Stimulated activated naive CD8-positive, alpha-beta T cell treated with anti-CD3 and anti-CD28 coated beads, Interleukin-15, Interleukin-2, amounts not matched to agents 100 ng/mL and 50 ng/mL, for 24 hours (primary cell): ENCODE results near the gene C3.

ENCODE experiments used
- H3K27ac Mint-ChIP-seq: one replicate; pipeline ENCODE4 v1.8.0; 2021; ENCODE audit warnings: mild to moderate bottlenecking, mixed read lengths
- H3K27me3 Mint-ChIP-seq: one replicate; pipeline ENCODE4 v1.8.0; 2021; ENCODE audit warnings: mixed read lengths
- H3K36me3 Mint-ChIP-seq: one replicate; pipeline ENCODE4 v1.8.0; 2021; ENCODE audit warnings: low read depth, mixed read lengths
- H3K4me1 Mint-ChIP-seq: one replicate; pipeline ENCODE4 v1.8.0; 2021; ENCODE audit warnings: low read depth, mixed read lengths
- H3K4me3 Mint-ChIP-seq: one replicate; pipeline ENCODE4 v1.8.0; 2021; ENCODE audit warnings: mild to moderate bottlenecking, mixed read lengths
- H3K9me3 Mint-ChIP-seq: one replicate; pipeline ENCODE4 v1.8.0; 2021; ENCODE audit warnings: mixed read lengths

C3 gene

DNA sequence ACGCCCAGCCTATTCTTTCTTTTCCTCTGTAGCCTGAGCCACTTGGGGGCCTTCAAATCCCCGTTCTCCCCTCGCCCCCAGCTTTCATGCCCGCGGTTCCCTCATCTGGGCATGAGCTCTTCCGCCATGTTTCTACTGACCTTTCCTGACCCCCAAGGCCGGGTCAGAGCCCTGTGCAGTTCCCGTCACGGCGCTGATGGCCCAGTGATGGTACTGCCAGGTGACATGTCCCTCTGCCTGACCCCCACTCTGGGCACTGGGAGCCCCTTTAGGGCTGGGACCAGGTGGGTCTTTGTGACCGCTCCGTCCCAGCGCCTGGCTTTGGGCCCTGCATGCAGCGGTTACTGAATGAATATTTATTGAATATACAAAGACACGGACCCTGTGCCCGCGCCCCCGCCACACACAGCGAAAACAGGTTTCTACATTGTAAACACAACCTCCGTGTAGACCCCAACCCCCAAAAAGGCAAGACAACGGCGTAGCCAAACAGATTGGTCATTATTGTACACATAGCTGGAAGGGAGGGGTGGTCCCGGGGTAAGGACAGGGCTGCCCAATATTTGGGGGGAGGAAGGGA, 9.2 kb upstream of the C3 start:
- no peak overlapping the region for H3K27ac Mint-ChIP-seq
- H3K36me3 Mint-ChIP-seq, result peaks cover 8% of the 10 kb centered on the region
- peaks cover 17% of the 10 kb centered on the region for H3K4me1 Mint-ChIP-seq
- H3K27me3 Mint-ChIP-seq, result no peaks in the 10 kb centered on the region
- no peak overlapping the region for H3K4me3 Mint-ChIP-seq
- no peaks in the 10 kb centered on the region for H3K9me3 Mint-ChIP-seq

DNA sequence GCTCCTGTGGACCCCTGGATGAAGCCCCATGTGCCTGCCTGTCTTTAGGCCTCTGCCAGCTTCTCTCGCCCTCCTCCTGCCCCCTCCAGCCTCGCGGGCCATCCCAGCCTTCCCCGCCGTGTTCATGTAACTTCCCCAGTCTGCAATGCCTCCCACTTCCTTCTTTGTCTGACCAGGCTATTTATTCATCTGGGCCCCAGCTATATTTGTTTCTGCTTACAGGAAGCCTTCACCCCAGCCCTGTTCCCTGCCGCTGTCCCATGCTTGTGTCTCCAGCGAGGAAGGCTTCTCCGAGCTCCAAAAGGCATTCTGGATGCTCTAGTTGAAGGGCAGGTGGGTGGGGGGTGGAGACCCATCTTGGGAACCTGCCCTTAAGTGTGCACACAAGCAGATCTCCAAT, 7.9 kb upstream of the C3 start:
- H3K4me3 Mint-ChIP-seq, result no peak overlapping the region
- peaks cover 8% of the 10 kb centered on the region for H3K36me3 Mint-ChIP-seq
- H3K27ac Mint-ChIP-seq, result no peak overlapping the region
- H3K27me3 Mint-ChIP-seq, result no peaks in the 10 kb centered on the region
- H3K4me1 Mint-ChIP-seq, result peaks cover 25% of the 10 kb centered on the region
- no peaks in the 10 kb centered on the region for H3K9me3 Mint-ChIP-seq

DNA sequence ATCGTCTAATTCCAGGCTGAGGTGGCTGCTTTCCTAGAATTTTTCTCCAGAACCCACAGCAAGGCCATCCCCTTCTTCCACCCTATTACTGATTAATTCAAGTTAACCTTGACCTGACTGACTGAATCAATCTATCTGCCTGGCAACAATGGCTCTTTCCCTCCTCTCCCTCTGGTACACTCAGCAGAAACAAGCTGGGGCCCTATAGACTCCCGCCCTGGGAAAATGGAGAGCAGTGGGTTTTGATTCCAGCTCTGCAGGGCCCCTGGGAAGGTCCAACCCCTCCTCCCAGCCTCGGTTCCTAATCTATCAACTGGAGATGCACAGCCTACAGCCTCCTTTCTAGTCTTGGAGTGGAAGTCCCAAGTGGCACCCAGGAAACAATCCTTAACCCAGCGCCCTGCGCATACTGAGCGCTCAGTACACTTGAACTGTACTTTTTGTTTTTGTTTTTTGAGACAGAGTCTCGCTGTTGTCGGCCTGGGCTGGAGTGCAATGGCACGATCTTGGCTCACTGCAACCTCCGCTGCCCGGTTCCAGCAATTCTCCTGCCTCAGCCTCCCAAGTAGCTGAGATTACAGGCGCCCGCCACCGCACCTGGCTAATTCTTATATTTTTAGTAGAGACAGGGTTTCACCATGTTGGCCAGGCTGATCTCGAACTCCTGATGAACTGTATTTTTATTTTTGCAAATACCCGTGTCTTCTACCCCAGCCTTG, 5.2 kb upstream of the C3 start:
- Mint-ChIP-seq H3K4me3 (no peak overlapping the region), H3K27me3 (no peaks in the 10 kb centered on the region), H3K9me3 (no peaks in the 10 kb centered on the region), H3K27ac (no peak overlapping the region), H3K4me1 (peaks cover 47% of the 10 kb centered on the region), H3K36me3 (no peaks in the 10 kb centered on the region)

DNA sequence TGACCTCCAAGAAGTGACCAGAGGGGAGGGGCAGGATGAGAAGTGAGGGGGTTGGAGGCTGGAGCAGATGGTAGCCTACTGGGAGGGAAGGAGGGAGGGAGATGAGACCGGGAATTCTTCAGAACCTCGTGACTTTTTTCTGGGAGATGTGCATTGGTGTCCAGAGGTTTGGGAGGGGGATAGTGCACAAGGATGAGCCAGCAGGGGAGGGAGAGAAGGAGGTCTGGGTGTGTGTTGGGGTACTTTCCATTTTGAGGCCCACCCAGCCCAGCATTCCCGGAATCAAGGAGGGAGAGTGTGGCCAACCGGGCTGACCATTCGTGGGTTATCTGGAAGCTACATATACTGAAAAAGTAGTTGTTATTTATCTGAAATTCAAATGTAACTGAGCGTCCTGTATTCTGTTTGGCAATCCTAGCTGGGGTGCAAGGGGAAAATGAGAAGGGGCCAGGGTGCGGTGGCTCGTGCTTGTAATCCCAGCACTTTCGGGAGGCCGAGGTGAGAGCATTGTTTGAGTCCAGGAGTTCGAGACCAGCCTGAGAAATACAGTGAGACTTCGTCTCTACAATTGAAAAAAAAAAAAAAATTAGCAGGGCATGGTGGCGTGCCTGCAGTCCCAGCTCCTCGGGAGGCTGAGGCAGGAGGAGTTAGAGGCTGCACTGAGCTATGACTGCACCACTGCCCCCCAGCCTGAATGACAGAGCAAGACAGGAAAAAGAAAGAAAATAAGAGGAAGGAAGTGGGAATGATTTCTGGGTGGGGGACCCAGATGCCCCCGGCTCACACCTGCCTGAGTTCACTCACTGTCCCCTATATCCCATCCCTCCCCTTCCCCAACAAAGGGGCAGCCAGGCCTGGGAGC, 4.4 kb upstream of the C3 start:
- Mint-ChIP-seq H3K36me3 (no peaks in the 10 kb centered on the region), H3K9me3 (no peaks in the 10 kb centered on the region)

DNA sequence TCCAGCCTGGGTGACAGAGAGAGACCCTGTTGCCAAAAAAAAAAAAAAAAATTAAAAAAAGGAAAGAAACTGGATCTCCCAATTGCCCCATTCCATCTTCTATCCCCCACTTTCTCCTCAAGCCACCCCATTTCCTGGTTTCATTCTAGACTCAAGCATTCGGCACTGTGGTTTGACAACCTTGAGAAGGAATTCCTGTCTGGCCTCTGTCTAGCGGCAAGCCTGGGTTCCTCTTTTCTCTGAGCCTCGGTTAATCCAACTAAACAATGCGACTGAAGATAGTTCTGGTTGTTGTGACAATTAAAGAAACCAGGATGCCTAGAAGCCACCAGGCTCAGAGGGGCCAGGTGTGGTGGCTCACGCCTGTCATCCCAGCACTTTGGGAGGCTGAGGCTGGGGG, 3.3 kb upstream of the C3 start:
- H3K4me1 Mint-ChIP-seq, result peaks cover 56% of the 10 kb centered on the region
- no peaks in the 10 kb centered on the region for H3K27me3 Mint-ChIP-seq
- H3K27ac Mint-ChIP-seq, result no peak overlapping the region

More for the DNA sequence above, 4.4 kb upstream of the C3 start:
- no peaks in the 10 kb centered on the region for H3K27me3 Mint-ChIP-seq
- H3K27ac Mint-ChIP-seq, result no peak overlapping the region
- peaks cover 55% of the 10 kb centered on the region for H3K4me1 Mint-ChIP-seq
- H3K4me3 Mint-ChIP-seq, result no peak overlapping the region

DNA sequence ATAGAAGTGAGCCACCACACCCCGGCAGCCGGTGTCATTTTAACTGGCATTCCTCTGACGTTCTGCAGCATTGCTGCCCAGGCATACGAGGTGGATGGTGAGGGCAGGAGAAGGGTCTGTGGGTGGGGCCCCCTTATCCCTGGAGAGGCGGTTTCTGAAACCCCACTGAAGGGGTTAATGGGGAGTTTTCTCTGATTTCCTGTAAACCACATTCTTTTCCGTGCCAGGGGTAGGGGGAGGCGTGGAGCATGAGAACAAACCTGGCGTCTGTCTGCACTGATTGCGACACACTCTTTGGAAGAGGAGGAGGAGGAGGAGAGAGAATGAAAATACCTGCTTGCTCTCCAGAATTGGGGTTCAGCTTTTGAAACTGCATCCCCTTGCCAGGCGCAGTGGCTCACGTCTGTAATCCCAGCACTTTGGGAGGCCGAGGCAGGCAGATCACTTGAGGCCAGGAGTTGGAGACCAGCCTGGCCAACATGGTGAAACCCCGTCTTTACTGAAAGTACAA, 2.7 kb upstream of the C3 start:
- no peak overlapping the region for H3K27ac Mint-ChIP-seq
- H3K4me1 Mint-ChIP-seq, result peaks cover 50% of the 10 kb centered on the region
- no peaks in the 10 kb centered on the region for H3K9me3 Mint-ChIP-seq
- no peaks in the 10 kb centered on the region for H3K36me3 Mint-ChIP-seq
- H3K4me3 Mint-ChIP-seq, result no peak overlapping the region
- H3K27me3 Mint-ChIP-seq, result no peaks in the 10 kb centered on the region

More for the DNA sequence above, 3.3 kb upstream of the C3 start:
- no peaks in the 10 kb centered on the region for H3K36me3 Mint-ChIP-seq
- no peaks in the 10 kb centered on the region for H3K9me3 Mint-ChIP-seq
- H3K4me3 Mint-ChIP-seq, result no peak overlapping the region

DNA sequence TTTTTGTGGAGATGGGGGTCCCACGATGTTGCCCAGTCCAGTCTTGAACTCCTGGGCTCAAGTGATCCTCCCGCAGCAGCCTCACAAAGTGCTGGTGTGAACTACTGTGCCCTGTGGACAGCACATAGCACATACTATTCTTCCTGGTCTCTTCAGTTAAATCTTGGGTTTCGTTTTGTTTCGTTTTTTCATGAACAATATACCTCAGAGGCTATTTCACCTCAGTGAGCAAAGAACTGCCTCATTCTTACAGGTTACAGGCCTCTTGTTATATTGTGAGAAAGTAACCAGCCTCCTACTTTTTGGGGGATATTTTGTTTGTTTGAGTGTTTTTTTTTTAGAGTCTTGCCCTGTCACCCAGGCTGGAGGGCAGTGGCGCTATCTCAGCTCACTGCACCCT, 1.3 kb upstream of the C3 start:
- Mint-ChIP-seq H3K9me3 (peaks cover 8% of the 10 kb centered on the region), H3K27me3 (no peaks in the 10 kb centered on the region), H3K36me3 (no peaks in the 10 kb centered on the region), H3K4me3 (no peak overlapping the region), H3K4me1 (peaks cover 55% of the 10 kb centered on the region), H3K27ac (no peak overlapping the region)

DNA sequence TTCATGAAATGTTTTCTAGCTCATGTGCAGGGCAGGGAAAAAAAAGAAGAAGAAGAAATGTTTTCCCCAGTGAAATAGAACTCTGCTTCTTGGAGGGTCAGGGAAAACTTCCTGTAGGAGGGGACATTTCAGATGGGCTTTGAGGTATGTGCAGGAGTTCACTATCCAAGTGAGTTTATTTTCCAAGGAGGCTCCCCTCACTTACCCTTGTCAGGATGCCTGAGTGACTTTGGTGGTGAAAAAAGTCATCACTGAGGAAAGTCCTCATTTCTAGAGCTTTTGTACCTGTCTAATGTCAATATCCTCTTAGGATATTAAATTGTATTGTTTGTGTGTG, 656 bp upstream of the C3 start:
- Mint-ChIP-seq H3K27me3 (no peaks in the 10 kb centered on the region), H3K4me1 (peaks cover 55% of the 10 kb centered on the region), H3K36me3 (no peaks in the 10 kb centered on the region), H3K27ac (no peak overlapping the region), H3K9me3 (peaks cover 8% of the 10 kb centered on the region), H3K4me3 (no peak overlapping the region)

DNA sequence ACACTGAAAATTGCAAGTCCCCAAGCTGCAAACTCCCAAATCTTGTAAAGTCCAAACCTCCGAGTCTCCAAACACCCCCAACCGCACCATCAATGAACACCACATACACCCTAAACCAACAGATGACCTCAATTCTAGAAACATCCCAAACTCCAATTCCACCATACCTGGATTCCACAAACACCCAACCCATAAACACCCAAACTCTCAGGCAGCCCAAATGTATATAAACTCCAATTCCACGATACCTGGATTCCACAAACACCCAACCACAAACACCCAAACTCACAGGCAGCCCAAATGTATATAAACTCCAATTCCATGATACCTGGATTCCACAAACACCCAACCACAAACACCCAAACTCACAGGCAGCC, 470 bp downstream of the C3 start:
- Mint-ChIP-seq H3K27me3 (no peaks in the 10 kb centered on the region), H3K9me3 (peaks cover 8% of the 10 kb centered on the region), H3K36me3 (no peaks in the 10 kb centered on the region), H3K4me3 (no peak overlapping the region), H3K27ac (no peak overlapping the region), H3K4me1 (peaks cover 50% of the 10 kb centered on the region)

DNA sequence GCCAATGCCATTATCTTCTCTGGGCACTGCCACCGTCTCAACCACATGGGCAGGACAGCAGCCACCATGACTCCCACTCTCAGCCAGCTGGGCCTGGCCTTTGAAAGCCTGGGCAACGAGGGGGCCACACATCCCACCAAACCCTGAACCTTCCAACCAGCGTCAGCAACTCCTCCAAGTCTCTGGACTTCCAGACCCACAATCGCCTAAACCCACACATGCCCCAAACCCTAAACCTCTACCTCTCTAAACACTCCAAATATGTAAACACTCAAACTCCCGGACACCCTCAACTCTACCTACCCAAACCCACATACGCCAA, 949 bp downstream of the C3 start:
- H3K9me3 Mint-ChIP-seq, result peaks cover 8% of the 10 kb centered on the region
- H3K27ac Mint-ChIP-seq, result no peak overlapping the region
- H3K4me3 Mint-ChIP-seq, result no peak overlapping the region
- peaks cover 46% of the 10 kb centered on the region for H3K4me1 Mint-ChIP-seq
- H3K27me3 Mint-ChIP-seq, result no peaks in the 10 kb centered on the region
- no peaks in the 10 kb centered on the region for H3K36me3 Mint-ChIP-seq

DNA sequence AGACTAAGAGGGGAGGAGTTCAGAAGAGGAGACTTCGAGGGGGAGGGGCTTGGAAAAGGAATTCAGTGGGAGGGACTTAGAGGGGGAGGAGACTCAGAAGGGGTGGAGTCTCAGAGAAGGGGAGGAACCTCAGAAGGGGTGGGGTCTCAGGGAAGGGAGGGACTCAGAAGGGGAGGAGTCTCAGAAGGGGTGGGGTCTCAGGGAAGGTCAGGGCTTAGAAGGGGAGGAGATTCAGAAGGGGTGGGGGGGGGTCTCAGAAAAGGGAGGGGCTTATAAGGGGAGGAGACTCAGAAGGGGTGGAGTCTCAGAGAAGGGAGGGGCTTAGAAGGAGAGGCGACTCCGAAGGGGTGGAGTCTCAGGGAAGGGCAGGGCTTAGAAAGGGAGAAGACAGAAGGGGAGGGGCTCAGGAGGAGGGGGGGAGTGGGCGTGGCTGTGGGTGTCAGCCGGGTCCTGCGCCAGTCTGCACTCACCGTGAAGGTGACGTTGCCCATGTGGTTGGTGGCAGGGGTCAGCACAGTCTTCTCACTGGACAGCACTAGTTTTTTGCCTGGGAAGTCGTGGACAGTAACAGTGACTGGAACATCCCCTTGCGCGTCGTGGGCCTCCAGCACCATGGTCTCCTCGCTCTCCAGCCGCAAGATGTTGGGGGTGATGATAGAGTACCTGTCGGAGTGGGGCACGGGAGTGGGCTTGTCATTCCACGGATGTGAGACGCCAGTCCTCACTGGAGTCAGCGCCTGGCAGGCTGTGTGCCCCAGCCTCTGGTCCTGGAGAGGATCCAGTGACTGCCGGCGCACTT, 1.5 kb downstream of the C3 start:
- H3K27ac Mint-ChIP-seq, result no peak overlapping the region
- H3K36me3 Mint-ChIP-seq, result no peaks in the 10 kb centered on the region

DNA sequence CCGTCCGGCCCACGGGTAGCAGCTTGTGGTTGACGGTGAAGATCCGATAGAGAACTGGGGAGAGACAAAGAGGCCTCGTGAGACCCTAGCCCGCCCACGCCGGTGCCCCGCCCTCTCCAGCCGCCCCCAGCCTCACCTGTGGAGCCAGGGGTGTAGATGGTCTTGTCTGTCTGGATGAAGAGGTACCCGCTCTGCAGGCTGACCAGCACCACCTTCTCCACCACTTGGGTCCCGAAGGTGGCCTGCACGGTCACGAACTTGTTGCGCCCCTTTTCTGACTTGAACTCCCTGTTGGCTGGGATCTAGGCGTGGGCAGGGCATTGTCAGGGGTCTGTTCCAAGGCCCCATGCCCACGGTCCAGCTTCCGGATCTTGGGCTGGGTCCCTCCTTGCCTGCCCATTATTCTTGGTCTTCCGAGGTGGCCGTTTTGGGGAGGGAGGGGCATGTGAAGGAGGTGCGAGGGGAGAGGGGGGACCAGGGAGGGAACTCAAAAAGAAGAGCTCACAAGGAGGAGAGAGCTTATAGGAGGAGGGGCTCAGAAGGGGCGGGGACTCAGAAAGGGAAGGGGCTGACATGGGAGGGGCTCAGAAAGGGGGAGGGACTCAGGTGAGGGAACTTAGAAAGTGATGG, 2.2 kb downstream of the C3 start:
- no peak overlapping the region for H3K27ac Mint-ChIP-seq
- H3K4me1 Mint-ChIP-seq, result peaks cover 37% of the 10 kb centered on the region
- H3K9me3 Mint-ChIP-seq, result peaks cover 8% of the 10 kb centered on the region
- H3K4me3 Mint-ChIP-seq, result no peak overlapping the region
- no peaks in the 10 kb centered on the region for H3K36me3 Mint-ChIP-seq
- no peaks in the 10 kb centered on the region for H3K27me3 Mint-ChIP-seq

More for the DNA sequence above, 1.5 kb downstream of the C3 start:
- H3K27me3 Mint-ChIP-seq, result no peaks in the 10 kb centered on the region
- H3K4me1 Mint-ChIP-seq, result peaks cover 42% of the 10 kb centered on the region
- peaks cover 8% of the 10 kb centered on the region for H3K9me3 Mint-ChIP-seq
- H3K4me3 Mint-ChIP-seq, result no peak overlapping the region

DNA sequence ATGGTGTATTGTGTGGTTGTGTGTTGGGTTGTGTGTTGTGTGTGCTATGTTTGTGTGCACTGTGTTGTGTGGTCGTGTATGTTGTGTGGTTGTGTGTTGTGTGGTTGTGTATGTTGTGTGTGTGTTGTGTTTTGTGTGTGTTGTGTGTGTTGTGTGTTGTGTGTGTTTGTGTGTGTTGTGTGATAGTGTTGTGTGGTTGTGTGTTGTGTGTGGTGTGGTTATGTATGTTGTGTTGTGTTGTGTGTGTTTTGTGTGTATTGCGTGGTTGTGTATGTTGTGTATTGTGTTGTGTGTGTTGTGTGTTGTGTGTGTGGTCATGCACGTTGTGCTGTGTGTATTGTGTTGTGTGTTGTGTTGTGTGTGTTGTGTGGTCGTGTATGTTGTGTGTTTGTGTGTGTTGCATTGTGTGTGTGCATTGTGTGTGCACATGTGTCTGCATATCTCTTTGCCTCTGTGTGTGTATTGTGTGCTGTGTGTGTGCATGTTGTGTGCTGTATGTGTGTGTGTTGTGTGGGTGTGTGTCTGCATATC, 2.9 kb downstream of the C3 start:
- no peaks in the 10 kb centered on the region for H3K36me3 Mint-ChIP-seq
- peaks cover 33% of the 10 kb centered on the region for H3K4me1 Mint-ChIP-seq
- H3K27me3 Mint-ChIP-seq, result no peaks in the 10 kb centered on the region
- H3K4me3 Mint-ChIP-seq, result peak overlapping the region; percentile 21
- H3K27ac Mint-ChIP-seq, result peak overlapping the region; percentile 71
- peaks cover 8% of the 10 kb centered on the region for H3K9me3 Mint-ChIP-seq

DNA sequence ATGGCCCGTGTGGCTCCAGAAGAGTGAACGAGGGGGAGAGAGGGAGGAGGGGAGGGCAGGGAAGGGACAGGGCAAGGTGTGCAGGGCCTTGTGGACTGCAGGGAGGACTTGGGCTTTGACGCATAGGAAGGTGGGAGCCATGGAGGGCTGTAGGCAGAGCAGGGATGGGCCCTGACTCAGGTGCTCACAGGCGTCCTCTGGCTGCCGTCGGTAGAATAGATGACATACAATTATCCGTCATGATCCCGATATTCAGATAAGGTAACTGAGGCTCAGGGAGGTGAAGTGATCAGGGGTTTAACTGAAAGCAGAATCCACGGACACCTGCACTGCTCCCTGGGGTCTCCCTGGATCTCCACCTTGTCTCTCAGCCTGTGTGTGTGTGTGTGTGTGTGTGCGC, 3.4 kb downstream of the C3 start:
- no peaks in the 10 kb centered on the region for H3K27me3 Mint-ChIP-seq
- H3K27ac Mint-ChIP-seq, result peak overlapping the region; percentile 64
- H3K4me3 Mint-ChIP-seq, result no peak overlapping the region
- H3K9me3 Mint-ChIP-seq, result peaks cover 8% of the 10 kb centered on the region
- no peaks in the 10 kb centered on the region for H3K36me3 Mint-ChIP-seq
- H3K4me1 Mint-ChIP-seq, result peaks cover 29% of the 10 kb centered on the region
